ENCODE measurements around the gene CLSTN1. TPM values are rescaled to one million over a fixed set of nuclear protein-coding genes. Genes with fewer than 3 reads are reported as not detected.

The CLSTN1 gene
- total and polyA plus RNA-seq, 10 of the 15 experiments (the other 5 are each of a cell fraction or from before 2014, with no cell fraction given): 2.7 to 64.4 (median 23.2) TPM

- TF ChIP-seq NKRF (conservative IDR thresholded peaks at IDR 0.05): no peak
- TF ChIP-seq SIX5 (IDR thresholded peaks at IDR 0.05; ENCODE audit: low read depth, low read length, severe bottlenecking): no peak
- TF ChIP-seq ZBTB11 (CRISPR knock-in tag; IDR thresholded peaks at IDR 0.05): no peak
- TF ChIP-seq CBFB (IDR thresholded peaks at IDR 0.05; ENCODE audit: low read depth): no peak
These were observed 90.5 kb downstream of the CLSTN1 start (continued) for GRCh38 chr1:9733160-9733789.
